DND-41 (cell line): ENCODE measurements around the gene CSE1L.

ENCODE experiments used
- CTCF ChIP-seq: IDR thresholded peaks from 2 replicates; pipeline ENCODE4 v1.5.1; 2012; ENCODE audit warnings: borderline replicate concordance, low read length, moderate library complexity, mild to moderate bottlenecking; ENCODE audit not compliant: poor library complexity, severe bottlenecking; ENCODE audit errors: extremely low read depth
- EZH2 ChIP-seq: IDR thresholded peaks from 3 replicates; pipeline ENCODE4 v1.6.1; 2012; ENCODE audit warnings: borderline replicate concordance, low read depth, mild to moderate bottlenecking, moderate library complexity, low read length, inconsistent platforms; ENCODE audit not compliant: severe bottlenecking

GRCh38 chr20:49054056-49054643, 8.0 kb downstream of the CSE1L start:
- TF ChIP-seq CTCF (no peak), EZH2 (no peak)
